IPS DF 19.7 (cell line): ENCODE data around the gene TFAM.
"Not testable (repeated sequence)": the region's sequence is repeated elsewhere in the genome, so short reads cannot be mapped to it uniquely, and the experiment has no call there.

Source experiments
- DNase-seq: peaks from one replicate; pipeline ENCODE4 v3.0.0-alpha.2; 2013; ENCODE audit warnings: low read depth, low spot score

The TFAM gene

GRCh38 chr10:58372607-58373441 lies 12.4 kb upstream of the TFAM start:
- no peak for DNase-seq

GRCh38 chr10:58373442-58373827 lies 11.8 kb upstream of the TFAM start:
- no peak for DNase-seq

GRCh38 chr10:58382489-58382995 lies 2.7 kb upstream of the TFAM start:
- DNase-seq: no peak

GRCh38 chr10:58384095-58384494 lies 1.1 kb upstream of the TFAM start:
- no peak for DNase-seq

- DNase-seq: no peak
These were observed 639 bp upstream of the TFAM start for GRCh38 chr10:58384544-58384998.

- no peak for DNase-seq
These were observed 538 bp downstream of the TFAM start for GRCh38 chr10:58385784-58386112.

GRCh38 chr10:58389024-58389423 lies 3.8 kb downstream of the TFAM start:
- DNase-seq: no peak

GRCh38 chr10:58393317-58393716 lies 8.1 kb downstream of the TFAM start:
- DNase-seq: no peak

- no peak for DNase-seq
These were observed 9.3 kb downstream of the TFAM start for GRCh38 chr10:58394471-58394870.

GRCh38 chr10:58396057-58396456 lies 10.8 kb downstream of the TFAM start:
- DNase-seq: no peak

GRCh38 chr10:58397830-58398229 lies 12.6 kb downstream of the TFAM start:
- no peak for DNase-seq

GRCh38 chr10:58399410-58399809 lies 14.2 kb downstream of the TFAM start:
- no peak for DNase-seq

- no peak for DNase-seq
These were observed 15.4 kb downstream of the TFAM start for GRCh38 chr10:58400609-58401008.

- DNase-seq: no peak
These were observed 18.8 kb downstream of the TFAM start for GRCh38 chr10:58404001-58404400.

- DNase-seq: no peak
These were observed 24.9 kb downstream of the TFAM start for GRCh38 chr10:58409956-58410610.

GRCh38 chr10:58412502-58412961 lies 27.3 kb downstream of the TFAM start:
- no peak for DNase-seq

- DNase-seq: no peak
These were observed 29.2 kb downstream of the TFAM start for GRCh38 chr10:58414270-58415041.

GRCh38 chr10:58415757-58416156 lies 30.5 kb downstream of the TFAM start:
- DNase-seq: no peak

- not testable (repeated sequence) for DNase-seq
These were observed 32.7 kb downstream of the TFAM start for GRCh38 chr10:58417902-58418301.

GRCh38 chr10:58424176-58424575 lies 39.0 kb downstream of the TFAM start:
- DNase-seq: no peak

GRCh38 chr10:58428436-58428835 lies 43.2 kb downstream of the TFAM start:
- DNase-seq: not testable (repeated sequence)

- DNase-seq: no peak
These were observed 46.7 kb downstream of the TFAM start for GRCh38 chr10:58431903-58432302.
